8988T (cell line): ENCODE results near the gene ANXA11.
"Not testable (repeated sequence)": the region's sequence is repeated elsewhere in the genome, so short reads cannot be mapped to it uniquely, and the experiment has no call there.

Experiments used
- DNase-seq: peaks from one replicate; pipeline ENCODE4 v3.0.0; 2011

ANXA11 gene

GRCh38 chr10:80165173-80165572, 40.2 kb downstream of the ANXA11 start:
- peak; percentile 46 for DNase-seq

DNA sequence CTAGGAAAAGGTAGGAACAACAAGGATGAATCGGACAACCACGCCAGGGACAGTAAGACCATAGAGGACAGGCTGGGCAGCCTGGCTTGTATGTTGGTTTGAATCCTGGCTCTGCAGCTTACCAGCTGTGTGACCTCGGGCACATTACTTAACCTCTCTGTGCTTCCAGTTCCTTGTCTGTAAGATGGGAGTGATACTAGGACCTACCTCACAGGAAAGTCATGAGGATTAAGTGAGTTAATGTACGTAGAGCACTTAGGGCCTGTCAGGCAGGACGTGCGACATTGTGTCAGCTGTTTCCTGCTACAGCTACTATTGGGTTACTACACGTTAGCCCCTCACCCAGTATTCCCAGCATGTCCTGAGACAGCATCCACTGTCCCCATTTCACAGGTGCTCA, 40.7 kb downstream of the ANXA11 start:
- DNase-seq, result no peak

DNA sequence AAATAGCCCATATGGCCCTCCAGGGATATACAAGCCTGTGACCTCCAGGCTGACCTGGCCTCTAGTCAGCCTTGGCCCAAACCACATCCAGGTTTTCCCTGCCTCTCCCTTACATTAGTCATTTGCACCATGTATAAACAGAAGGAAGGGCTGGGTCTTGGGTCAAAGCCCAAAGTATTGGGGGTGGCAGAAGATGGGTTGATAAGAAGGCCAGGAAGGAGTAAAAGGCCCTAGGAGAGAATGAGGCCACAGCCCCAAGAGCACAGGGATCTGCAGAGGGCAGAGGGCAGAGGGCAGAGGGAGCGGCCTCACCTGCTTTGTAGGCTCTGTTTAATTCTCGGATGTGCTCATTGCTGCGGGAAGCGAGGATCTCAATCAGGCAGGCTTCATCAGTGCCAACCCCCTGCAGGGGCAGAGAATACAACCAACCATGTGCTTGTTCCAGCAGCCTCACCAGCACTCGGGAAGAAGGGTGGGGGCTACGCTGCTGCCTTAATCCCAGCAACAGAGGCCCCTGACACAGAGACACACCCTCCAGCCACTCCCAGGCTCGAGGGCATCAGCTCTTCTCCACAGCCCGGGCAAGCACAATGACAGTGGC, 41.5 kb downstream of the ANXA11 start:
- no peak for DNase-seq

GRCh38 chr10:80161321-80162083, 43.8 kb downstream of the ANXA11 start:
- no peak for DNase-seq

DNA sequence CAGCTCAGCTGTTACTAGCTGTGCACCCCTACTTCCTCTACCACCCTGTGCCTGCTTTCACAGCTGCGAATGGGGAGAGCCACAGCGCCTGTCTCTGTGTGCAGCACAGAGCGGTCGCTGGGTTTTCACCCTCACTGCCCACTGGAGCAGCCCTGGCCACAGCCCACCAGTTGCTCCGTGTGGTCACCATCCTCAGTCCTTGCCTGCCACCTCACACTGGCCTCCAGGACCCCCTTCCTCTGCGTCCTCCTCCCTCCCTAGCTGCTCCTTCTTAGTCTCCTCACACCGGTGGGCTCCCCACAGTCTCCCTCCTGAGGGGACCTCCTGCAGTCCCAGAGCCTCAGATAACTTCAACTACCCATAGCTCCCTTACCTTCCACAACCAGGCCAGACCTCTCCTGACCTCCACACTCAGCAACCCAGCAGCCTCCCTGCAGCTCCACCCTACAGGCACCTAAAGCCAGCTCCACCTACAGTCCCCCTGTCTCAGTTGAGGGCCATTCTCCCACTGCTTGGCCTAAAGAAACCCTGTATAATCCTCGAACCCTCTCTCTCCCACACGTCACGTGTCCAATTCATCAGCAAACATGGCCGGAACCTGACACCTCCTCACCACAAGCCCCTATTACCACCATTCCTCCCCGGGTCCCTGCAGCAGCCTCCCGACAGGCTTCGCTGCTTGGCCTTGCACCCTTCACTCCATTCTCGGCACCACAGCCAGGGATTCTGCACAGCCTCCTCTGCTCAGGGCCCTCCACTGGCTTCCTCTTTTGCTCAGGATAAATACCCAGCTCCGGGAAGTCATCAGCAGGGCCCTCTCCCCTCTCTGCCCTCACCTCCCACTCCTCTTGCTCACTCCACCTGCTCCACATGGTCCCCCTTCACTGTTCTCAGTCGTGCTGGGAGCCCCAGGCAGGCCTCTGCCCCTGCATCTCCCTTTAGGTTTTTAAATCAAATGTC, 44.7 kb downstream of the ANXA11 start:
- DNase-seq, result no peak

DNA sequence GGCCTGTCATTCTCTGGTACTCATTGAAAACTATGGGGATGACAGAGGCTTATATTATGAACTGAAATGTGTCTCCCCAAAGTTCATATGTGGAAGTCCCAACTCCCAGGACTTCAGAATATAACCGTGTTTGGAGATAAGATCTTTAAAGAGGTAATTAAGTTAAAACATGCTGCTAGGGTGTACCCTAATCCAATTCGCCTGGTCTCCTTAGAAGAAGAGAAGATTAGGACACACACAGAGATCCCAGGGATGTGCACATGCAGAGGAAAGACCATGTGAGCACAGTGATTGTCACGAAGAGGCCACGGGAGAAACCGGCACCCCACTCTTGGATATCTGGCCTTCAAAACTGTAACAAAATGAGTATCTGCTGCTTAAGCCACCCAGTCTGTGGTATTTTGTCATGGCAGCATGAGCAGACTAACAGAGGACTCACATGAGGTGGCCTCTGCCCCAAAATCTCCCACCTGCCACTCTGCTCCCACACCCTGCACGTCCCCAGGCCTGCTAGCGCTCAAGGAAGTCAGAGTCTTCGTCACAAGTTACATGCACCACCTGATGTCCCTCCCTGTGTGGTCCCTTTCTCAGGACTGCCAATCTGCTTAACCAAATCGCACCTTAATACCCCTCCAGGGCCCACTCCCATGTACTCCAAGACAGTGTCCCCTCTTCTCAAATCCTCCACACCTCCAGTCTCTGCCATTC, 46.0 kb downstream of the ANXA11 start:
- no peak for DNase-seq

GRCh38 chr10:80158598-80159127, 46.7 kb downstream of the ANXA11 start:
- DNase-seq, result peak; percentile 70

DNA sequence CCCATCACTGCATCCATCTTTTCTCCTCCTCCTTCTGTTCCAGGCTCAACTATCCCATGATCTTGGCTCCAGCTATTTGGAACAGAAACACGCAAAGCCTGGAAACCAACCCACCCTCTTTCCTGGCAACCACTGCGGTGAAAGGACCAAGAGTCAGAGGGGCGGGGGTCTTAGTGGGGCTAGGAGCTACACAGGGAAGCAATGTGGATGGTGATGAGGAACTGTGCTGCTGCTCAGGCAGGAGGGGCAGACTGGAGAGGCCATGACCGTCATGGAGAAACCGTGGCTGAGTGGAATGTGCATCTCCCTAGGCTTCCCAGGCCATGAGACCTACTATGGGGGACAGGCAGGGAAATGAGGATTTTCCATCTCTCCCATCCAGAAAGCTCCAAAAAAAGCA, 47.2 kb downstream of the ANXA11 start:
- DNase-seq, result no peak

DNA sequence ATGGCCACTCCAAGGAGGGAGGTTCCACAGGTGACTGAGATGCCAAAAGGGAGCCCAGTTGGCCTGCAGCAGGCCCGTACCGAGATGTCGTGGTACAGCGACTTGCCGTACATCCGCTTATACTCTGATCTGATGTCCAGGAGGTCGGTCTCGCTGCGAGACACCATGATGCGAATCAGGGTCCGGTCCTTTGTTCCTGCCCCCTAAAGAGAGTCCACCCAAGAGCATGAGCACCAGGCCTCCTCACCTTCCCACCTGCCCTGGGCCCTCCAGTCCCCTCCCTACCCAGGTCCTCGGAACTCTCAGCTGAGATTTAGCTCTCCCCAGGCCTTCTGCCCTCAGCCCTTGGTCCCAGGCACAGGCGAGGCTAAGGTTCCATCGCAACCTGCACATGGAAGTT, 47.8 kb downstream of the ANXA11 start:
- no peak for DNase-seq

DNA sequence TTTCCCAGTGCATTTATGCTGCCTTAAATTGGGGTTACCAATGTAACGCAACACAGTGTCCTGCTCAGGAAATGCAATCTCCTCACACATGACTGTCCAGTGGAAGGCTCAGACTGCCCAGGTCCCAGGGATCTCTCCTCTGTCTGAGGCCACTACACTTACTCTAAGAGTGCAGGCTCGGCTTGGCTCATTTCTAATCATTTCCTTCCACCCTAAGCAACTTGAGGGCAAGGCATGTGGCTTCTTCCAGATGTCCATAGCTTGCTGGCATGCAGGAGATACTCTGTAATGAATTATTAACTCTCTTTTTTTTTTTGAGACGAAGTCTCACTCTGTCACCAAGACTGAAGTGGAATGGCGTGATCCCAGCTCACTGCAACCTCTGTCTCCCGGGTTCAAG, 49.1 kb downstream of the ANXA11 start:
- no peak for DNase-seq

GRCh38 chr10:80155696-80156215, 49.6 kb downstream of the ANXA11 start:
- no peak for DNase-seq

GRCh38 chr10:80154978-80155695, 50.2 kb downstream of the ANXA11 start:
- no peak for DNase-seq

- no peak for DNase-seq
Measured at GRCh38 chr10:80154626-80154977, 50.7 kb downstream of the ANXA11 start.

- DNase-seq, result no peak
Measured at GRCh38 chr10:80153460-80153859, 51.9 kb downstream of the ANXA11 start.

GRCh38 chr10:80152820-80153219, 52.5 kb downstream of the ANXA11 start:
- DNase-seq, result no peak

GRCh38 chr10:80150172-80150571, 55.2 kb downstream of the ANXA11 start:
- no peak for DNase-seq

- no peak for DNase-seq
Measured at GRCh38 chr10:80149123-80149522, 56.2 kb downstream of the ANXA11 start.

GRCh38 chr10:80148166-80148805, 57.1 kb downstream of the ANXA11 start:
- no peak for DNase-seq

DNA sequence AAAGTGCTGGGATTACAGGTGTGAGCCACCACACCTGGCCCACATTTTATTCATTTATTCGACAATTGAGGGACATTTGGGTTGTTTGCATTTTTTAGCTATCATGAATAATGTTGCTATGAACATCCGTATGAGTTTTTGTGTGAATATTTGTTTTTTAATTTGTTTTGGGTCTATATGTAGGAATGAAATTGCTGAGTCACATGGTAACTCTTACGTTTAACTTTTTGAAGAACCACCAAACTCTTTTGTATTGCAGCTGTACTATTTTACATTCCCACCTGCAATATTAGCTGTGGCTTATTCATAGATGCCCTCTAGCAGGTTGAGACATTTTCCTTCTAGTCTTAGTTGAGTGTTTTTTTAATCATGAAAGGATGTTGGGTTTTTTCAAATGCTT, 58.4 kb downstream of the ANXA11 start:
- DNase-seq, result no peak

DNA sequence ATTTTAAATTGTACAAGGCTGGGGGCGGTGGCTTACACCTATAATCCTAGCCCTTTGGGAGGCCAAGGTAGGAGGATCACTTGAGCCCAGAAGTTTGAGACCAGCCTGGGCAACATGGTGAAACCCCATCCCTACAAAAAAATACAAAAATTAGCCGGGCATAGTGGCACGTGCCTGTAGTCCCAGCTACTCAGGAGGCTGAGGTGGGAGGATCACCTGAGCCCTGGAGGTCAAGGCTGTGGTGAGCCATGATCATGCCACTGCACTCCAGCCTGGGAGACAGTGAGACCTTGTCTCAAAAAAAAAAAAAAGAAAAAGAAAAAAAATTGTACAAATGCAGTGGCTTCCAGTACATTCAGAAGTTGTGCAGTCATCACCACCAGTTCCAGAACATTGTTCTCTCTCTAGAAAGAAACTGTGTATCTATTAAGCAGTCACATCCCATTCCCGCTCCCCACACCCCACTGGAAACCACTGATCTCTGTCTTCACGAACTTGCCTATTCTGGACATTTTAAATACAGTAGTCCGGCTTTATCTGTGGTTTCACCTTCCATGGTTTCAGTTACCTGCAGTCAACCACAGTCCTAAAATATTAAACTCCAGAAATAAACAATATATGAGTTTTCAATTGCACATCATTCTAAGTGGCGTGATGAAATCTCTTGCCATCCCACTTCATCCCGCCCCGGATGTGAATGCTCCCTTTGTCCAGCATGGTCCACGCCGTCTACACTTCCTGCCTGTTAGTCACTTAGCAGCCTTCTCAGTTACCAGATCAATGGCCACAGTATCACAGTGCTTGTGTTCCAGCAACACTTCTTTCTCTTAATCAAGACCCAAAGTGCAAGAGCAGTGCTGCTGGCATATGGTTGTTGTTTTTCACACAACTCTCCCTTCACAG, 59.7 kb downstream of the ANXA11 start:
- not testable (repeated sequence) for DNase-seq
